OCI-LY1 (cell line): ENCODE measurements around the gene POLG.

ENCODE experiments used
- H2AFZ ChIP-seq: fragments of 200-600 bp; sonication (generic), shearing (Covaris generic); 2 replicates; pipeline ENCODE4 v1.6.0; 2014; ENCODE audit warnings: antibody characterized with exemption, mild to moderate bottlenecking, low read length
- H3F3A ChIP-seq: fragments of 200-600 bp; sonication (generic), shearing (Covaris generic); 2 replicates; pipeline ENCODE4 v1.6.0; 2014; ENCODE audit warnings: mild to moderate bottlenecking, antibody characterized with exemption, low read length, moderate library complexity; ENCODE audit not compliant: insufficient read depth
- H3K27ac ChIP-seq: fragments of 200-600 bp; sonication (generic); 2 replicates; pipeline ENCODE4 v1.5.1; 2014; ENCODE audit warnings: low read length, mixed run types, mild to moderate bottlenecking, low read depth; ENCODE audit not compliant: poor library complexity, severe bottlenecking
- H3K27me3 ChIP-seq: fragments of 200-600 bp; sonication (generic); 2 replicates; pipeline ENCODE4 v1.6.0; 2014; ENCODE audit warnings: antibody characterized with exemption, mild to moderate bottlenecking, low read length, moderate library complexity; ENCODE audit not compliant: insufficient read depth
- H3K36me3 ChIP-seq: fragments of 200-600 bp; sonication (generic); 2 replicates; pipeline ENCODE4 v1.6.1; 2014; ENCODE audit warnings: mild to moderate bottlenecking, antibody characterized with exemption, low read length, moderate library complexity, mixed read lengths; ENCODE audit not compliant: insufficient read depth
- H3K4me1 ChIP-seq: fragments of 200-600 bp; sonication (generic); 2 replicates; pipeline ENCODE4 v1.5.1; 2014; ENCODE audit warnings: mild to moderate bottlenecking, low read length, moderate library complexity; ENCODE audit not compliant: insufficient read depth, severe bottlenecking
- H3K4me2 ChIP-seq: fragments of 200-600 bp; sonication (generic), shearing (Covaris generic); 2 replicates; pipeline ENCODE4 v1.6.1; 2014; ENCODE audit warnings: low read length
- H3K4me3 ChIP-seq: fragments of 200-600 bp; sonication (generic); 2 replicates; pipeline ENCODE4 v1.5.1; 2014; ENCODE audit warnings: low read length, low read depth, mild to moderate bottlenecking, mixed read lengths; ENCODE audit not compliant: poor library complexity, severe bottlenecking
- H3K79me2 ChIP-seq: fragments of 200-600 bp; shearing (Covaris generic); 2 replicates; pipeline ENCODE4 v1.6.1; 2016; ENCODE audit warnings: mixed run types, low read length, mixed read lengths; ENCODE audit not compliant: insufficient read depth
- H3K9ac ChIP-seq: fragments of 200-600 bp; sonication (generic), shearing (Covaris generic); 2 replicates; pipeline ENCODE4 v1.6.1; 2014; ENCODE audit warnings: mild to moderate bottlenecking, low read length, mixed read lengths
- H3K9me2 ChIP-seq: fragments of 200-600 bp; sonication (generic), shearing (Covaris generic); 2 replicates; pipeline ENCODE4 v1.6.1; 2014; ENCODE audit warnings: low read depth, mild to moderate bottlenecking, low read length, mixed read lengths
- H3K9me3 ChIP-seq: fragments of 200-600 bp; shearing (Covaris generic); 2 replicates; pipeline ENCODE4 v1.6.1; 2014; ENCODE audit warnings: low read length, mixed read lengths
- H4K20me1 ChIP-seq: fragments of 200-600 bp; sonication (generic), shearing (Covaris generic); 2 replicates; pipeline ENCODE4 v1.6.0; 2016; ENCODE audit warnings: mild to moderate bottlenecking, low read length; ENCODE audit not compliant: insufficient read depth
- EZH2 ChIP-seq: fragments of 200-600 bp; sonication (generic), shearing (Covaris generic); IDR thresholded peaks from 2 replicates; pipeline ENCODE4 v1.8.0; 2017; ENCODE audit warnings: borderline replicate concordance, mixed run types, mild to moderate bottlenecking, antibody characterized with exemption, low read length, moderate library complexity, mixed read lengths
- TF ChIP-seq, protein P1 (sequence below): fragments of 200-600 bp; sonication (generic), shearing (Covaris generic); IDR thresholded peaks from 2 replicates; pipeline ENCODE4 v1.5.1; 2017; ENCODE audit warnings: mild to moderate bottlenecking, antibody characterized with exemption, low read length, moderate library complexity, mixed read lengths

POLG gene

DNA sequence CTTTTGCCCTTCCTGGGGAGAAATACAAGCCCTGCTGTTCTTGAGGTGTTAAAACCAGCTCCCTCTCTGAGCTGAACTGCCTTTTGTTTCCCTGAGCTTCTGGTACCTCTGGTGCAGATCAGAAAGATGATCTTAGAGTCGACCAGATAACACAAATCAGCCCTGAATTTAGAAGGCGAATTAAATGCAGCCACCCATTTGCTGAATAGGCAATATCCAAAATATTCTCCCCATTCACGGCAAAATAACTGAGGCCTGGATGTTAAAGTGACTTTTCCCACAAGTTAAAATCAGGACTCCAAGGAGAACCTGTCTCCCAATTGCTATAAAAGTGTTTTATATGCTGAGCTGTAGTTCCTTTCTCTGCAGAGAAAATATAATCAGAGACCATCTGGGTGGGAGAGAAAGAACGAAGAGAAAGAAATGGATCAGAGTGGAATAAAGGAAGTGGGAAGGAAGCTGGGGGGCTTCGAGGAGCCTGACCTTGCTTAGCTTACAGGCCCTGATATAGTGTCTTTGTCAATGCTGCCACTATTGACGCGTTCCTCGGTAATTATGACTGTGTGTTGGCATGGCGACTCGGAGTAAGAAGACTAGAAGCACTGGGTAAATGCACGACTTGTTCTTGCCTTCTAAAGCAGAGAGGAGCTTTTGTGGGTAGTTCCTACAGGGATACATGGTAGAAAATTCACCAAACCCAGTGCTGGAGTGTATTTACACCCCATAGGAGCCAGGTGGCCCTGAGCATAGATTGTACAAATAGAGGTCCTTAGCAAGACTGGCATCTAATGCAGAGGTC lies 47.5 kb upstream of the POLG start:
- no peaks in the 10 kb centered on the region for H4K20me1 ChIP-seq
- no peaks in the 10 kb centered on the region for H3K9me2 ChIP-seq
- H3K27ac ChIP-seq, result no peak overlapping the region
- no peaks in the 10 kb centered on the region for H3K79me2 ChIP-seq
- no peaks in the 10 kb centered on the region for H3K9me3 ChIP-seq
- H3F3A ChIP-seq, result no peaks in the 10 kb centered on the region
- H3K4me2 ChIP-seq, result no peak overlapping the region
- TF ChIP-seq, protein P1, sequence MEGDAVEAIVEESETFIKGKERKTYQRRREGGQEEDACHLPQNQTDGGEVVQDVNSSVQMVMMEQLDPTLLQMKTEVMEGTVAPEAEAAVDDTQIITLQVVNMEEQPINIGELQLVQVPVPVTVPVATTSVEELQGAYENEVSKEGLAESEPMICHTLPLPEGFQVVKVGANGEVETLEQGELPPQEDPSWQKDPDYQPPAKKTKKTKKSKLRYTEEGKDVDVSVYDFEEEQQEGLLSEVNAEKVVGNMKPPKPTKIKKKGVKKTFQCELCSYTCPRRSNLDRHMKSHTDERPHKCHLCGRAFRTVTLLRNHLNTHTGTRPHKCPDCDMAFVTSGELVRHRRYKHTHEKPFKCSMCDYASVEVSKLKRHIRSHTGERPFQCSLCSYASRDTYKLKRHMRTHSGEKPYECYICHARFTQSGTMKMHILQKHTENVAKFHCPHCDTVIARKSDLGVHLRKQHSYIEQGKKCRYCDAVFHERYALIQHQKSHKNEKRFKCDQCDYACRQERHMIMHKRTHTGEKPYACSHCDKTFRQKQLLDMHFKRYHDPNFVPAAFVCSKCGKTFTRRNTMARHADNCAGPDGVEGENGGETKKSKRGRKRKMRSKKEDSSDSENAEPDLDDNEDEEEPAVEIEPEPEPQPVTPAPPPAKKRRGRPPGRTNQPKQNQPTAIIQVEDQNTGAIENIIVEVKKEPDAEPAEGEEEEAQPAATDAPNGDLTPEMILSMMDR, result no peak
- no peak for TF ChIP-seq EZH2
- H2AFZ ChIP-seq, result no peak overlapping the region
- no peaks in the 10 kb centered on the region for H3K4me1 ChIP-seq
- H3K9ac ChIP-seq, result no peak overlapping the region
- no peaks in the 10 kb centered on the region for H3K36me3 ChIP-seq
- H3K4me3 ChIP-seq, result no peak overlapping the region
- peaks cover 5% of the 10 kb centered on the region; the same call in 1 of the 2 replicates for H3K27me3 ChIP-seq

DNA sequence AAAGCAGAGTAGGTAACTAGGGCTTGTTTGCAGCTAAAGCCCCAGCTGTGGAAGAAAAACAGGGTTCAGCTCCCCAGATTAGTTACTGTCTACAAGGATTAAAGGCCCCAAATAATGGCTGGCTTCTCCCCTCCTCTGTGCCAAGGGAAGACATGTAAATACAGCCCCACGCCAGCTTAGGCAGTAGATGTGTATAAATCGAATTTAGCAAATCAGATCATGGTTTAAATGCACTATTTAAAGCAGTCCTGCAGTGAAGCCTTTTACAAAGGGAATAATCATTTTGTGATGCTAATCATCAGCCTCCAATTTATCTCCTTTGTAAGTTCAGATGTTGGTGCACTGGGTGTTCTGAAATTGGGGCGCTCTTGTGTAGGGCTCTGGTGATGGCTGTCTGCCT lies 46.7 kb upstream of the POLG start:
- no peaks in the 10 kb centered on the region for H3K9me2 ChIP-seq
- H3K4me1 ChIP-seq, result no peaks in the 10 kb centered on the region
- no peaks in the 10 kb centered on the region for H4K20me1 ChIP-seq
- no peak overlapping the region for H3K4me2 ChIP-seq
- no peak for TF ChIP-seq EZH2
- TF ChIP-seq, protein P1, result no peak
- H3F3A ChIP-seq, result no peaks in the 10 kb centered on the region
- no peak overlapping the region for H3K4me3 ChIP-seq
- H3K27ac ChIP-seq, result no peak overlapping the region
- H3K79me2 ChIP-seq, result no peaks in the 10 kb centered on the region
- peaks cover 5% of the 10 kb centered on the region; the same call in 1 of the 2 replicates for H3K27me3 ChIP-seq
- no peaks in the 10 kb centered on the region for H3K36me3 ChIP-seq
- H2AFZ ChIP-seq, result no peak overlapping the region
- H3K9me3 ChIP-seq, result no peaks in the 10 kb centered on the region
- H3K9ac ChIP-seq, result no peak overlapping the region

DNA sequence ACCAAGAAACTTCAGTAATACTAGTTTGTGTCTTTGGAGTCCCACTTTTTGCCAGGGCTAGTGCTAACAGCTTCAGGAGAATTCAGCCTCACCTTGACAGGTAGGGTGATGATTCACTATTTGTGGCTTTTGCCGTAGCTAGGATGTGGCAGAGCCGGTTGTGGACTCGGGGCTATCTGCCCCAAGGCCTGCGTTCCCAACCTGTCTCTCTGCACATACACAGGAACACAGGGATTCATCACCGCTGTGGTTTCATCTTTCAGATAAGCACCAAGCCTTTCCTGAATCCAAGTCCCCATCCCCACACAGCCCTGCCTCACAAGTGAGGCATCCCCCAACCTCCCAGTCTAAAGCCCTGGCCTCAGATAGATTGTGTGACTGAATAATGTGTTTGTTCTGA lies 45.2 kb upstream of the POLG start:
- TF ChIP-seq, protein P1, result no peak
- TF ChIP-seq EZH2, result no peak
- Histone ChIP-seq H3K27ac (no peak overlapping the region), H3K27me3 (peaks cover 8% of the 10 kb centered on the region; the same call in 1 of the 2 replicates), H3K9me3 (no peaks in the 10 kb centered on the region), H3K4me1 (no peaks in the 10 kb centered on the region), H3K79me2 (no peaks in the 10 kb centered on the region), H3K9ac (no peak overlapping the region), H3K4me3 (no peak overlapping the region), H3F3A (no peaks in the 10 kb centered on the region), H3K9me2 (no peaks in the 10 kb centered on the region), H3K36me3 (no peaks in the 10 kb centered on the region), H3K4me2 (no peak overlapping the region; the same call in 1 of the 2 replicates), H4K20me1 (no peaks in the 10 kb centered on the region), H2AFZ (no peak overlapping the region)
